HT-29 (cell line): Measurements from ENCODE around the gene PHTF2. TPM values are rescaled to one million over a fixed set of nuclear protein-coding genes. Genes with fewer than 3 reads are reported as not detected.
"Not testable (repeated sequence)": the region's sequence is repeated elsewhere in the genome, so short reads cannot be mapped to it uniquely, and the experiment has no call there.

Experiments
- DNase-seq: peaks from one replicate; pipeline ENCODE4 v3.0.0-alpha.2; 2015; ENCODE audit warnings: low spot score
- small RNA-seq: library from RNA; depleted of rRNA; stranded (forward); fragments of <200 nt; gene quantifications from one replicate; pipeline ENCODE3, GENCODE V24; 2014
- total RNA-seq: library from RNA; depleted of rRNA; stranded (reverse); fragments of >200 nt; shearing (Covaris generic); gene quantifications from 2 replicates; pipeline ENCODE4 v1.2.3, GENCODE V29; 2014; rRNA removed

PHTF2 gene
- total RNA-seq, 1 experiment from 2014 or later = 13.8 TPM

- DNase-seq = no peak
These were observed 186.8 kb downstream of the PHTF2 start for GRCh38 chr7:77985232-77985973.

GRCh38 chr7:77985974-77986339 lies 187.4 kb downstream of the PHTF2 start:
- DNase-seq = no peak

GRCh38 chr7:77989981-77990566 lies 191.5 kb downstream of the PHTF2 start:
- DNase-seq = peak; percentile 70

GRCh38 chr7:77991656-77992055 lies 193.1 kb downstream of the PHTF2 start:
- no peak for DNase-seq

GRCh38 chr7:77993838-77994237 lies 195.3 kb downstream of the PHTF2 start:
- DNase-seq = no peak

GRCh38 chr7:77995717-77996116 lies 197.1 kb downstream of the PHTF2 start:
- DNase-seq = no peak

- DNase-seq = not testable (repeated sequence)
These were observed 200.6 kb downstream of the PHTF2 start for GRCh38 chr7:77999168-77999567.

GRCh38 chr7:78002021-78002420 lies 203.4 kb downstream of the PHTF2 start:
- DNase-seq = no peak

- no peak for DNase-seq
These were observed 204.1 kb downstream of the PHTF2 start for GRCh38 chr7:78002715-78003114.

- DNase-seq = no peak
These were observed 207.6 kb downstream of the PHTF2 start for GRCh38 chr7:78006063-78006755.

Small RNA genes within 50 kb of the gene (small RNA-seq; reads per million reads assigned to genes)
- gene RF00019 = not detected

Other genes starting within 250 kb of the PHTF2 start
- 9.9 and 12.4 TPM in 2 replicates for gene RSBN1L, start 102.3 kb upstream of the PHTF2 start, total RNA-seq
- 8.0 and 13.4 TPM in 2 replicates for gene TMEM60, start 339 bp upstream of the PHTF2 start, total RNA-seq